ENCODE data around the gene AEBP2.

GRCh38 chr12:19539071-19539470 is 99.8 kb downstream of the AEBP2 start:
- TF ChIP-seq EZH2 (IDR thresholded peaks at IDR 0.05) (no peak), POLR2AphosphoS5 (IDR thresholded peaks at IDR 0.05; ENCODE audit: borderline replicate concordance, low read depth, low read length) (no peak), FOXP2 (optimal IDR thresholded peaks at IDR 0.05; ENCODE audit: control extremely low read depth, extremely low read length, insufficient read depth) (no peak)
